SW 1271 (cell line): Measurements from ENCODE around the gene FGFBP1.
A peak's percentile ranks its signal among the peaks of the same experiment; 100 is the strongest.
"Not testable (repeated sequence)": the region's sequence is repeated elsewhere in the genome, so short reads cannot be mapped to it uniquely, and the experiment has no call there.

Experiments used
- DNase-seq, 2 experiments: peaks; one replicate each; lab custom pipeline; 2025; lab: John Stamatoyannopoulos, UW

The FGFBP1 gene

DNA sequence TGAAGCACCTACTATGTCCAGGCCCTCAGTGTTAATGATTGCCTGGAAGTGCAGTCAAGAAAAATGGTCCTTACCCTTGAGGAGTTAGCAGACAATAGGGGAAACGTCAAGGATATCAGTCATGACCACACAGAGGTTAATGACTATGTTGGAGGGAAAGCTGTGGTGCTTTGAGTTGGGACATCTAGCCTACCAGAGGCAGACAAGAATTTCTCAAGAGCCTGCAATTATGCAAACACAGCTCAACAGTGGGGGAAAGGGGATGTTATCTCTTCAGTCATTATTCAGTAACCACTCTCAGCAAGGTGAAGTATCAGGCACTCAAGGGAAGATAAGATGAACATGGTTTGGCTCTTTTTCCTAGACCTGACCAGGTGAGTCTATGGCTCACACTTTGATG is 7.0 kb upstream of the FGFBP1 start:
- no peak for DNase-seq

GRCh38 chr4:15944895-15945294 is 6.4 kb upstream of the FGFBP1 start:
- no peak for DNase-seq

DNA sequence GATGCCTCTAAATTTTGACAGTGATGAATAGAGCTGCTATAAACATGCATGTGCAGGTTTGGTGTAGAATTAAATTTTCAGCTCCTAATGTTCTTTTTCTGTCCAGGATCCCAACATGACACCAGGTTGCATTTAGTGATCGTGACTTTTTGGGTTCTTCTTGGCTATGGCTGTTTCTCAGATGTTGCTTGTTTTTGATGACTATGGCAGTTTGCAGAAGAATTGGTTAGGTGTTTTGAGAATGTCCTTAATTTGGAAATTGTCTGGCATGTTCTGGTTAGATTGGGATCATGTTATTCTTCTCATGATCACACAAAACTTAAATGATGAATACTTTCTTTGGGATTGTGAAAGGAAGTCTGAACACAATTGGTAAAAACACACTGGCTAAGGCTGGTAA is 3.7 kb upstream of the FGFBP1 start:
- no peak for DNase-seq

GRCh38 chr4:15938182-15938581 is 358 bp downstream of the FGFBP1 start:
- DNase-seq, result no peak

DNA sequence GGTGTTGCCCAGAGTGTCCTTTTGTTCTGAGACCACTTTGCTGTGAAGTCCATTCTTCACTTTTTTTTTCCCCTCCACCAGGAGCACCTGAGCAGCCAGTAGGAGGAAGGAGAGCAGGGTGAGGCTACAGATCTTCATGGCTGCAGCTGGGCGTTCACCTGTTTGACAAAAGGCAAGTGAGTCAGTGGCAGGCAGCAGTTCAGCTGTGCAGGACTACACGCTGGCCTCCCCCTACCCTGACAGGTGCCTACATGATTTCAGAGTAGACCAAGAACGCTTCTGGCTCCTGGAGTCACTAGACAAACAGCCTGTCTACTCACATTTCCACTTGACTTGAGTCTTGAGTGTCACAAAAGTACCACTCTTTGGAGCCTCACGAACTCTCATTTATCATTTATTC is 2.0 kb downstream of the FGFBP1 start:
- DNase-seq, result no peak

- no peak for DNase-seq
These were observed 2.8 kb downstream of the FGFBP1 start for GRCh38 chr4:15935504-15936402.

DNA sequence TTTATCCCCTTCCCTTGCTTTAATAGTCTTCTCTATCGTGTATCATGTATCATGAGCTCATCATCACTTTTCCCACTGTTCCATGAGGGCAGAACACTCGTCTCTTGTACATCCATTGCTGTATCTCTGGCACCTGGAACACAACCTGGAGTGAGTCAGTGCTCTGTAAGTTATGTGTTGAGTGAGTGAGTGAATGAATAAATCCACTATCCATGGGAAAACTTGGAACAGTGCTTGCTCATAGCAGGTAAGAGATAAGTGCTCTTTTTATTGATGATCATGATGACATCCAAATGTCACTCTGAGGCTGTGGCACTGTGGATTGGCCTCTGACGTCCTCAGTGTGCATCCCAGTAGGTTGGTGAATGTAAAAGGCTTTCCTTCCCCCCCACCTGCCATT is 4.3 kb downstream of the FGFBP1 start:
- DNase-seq, result no peak

DNA sequence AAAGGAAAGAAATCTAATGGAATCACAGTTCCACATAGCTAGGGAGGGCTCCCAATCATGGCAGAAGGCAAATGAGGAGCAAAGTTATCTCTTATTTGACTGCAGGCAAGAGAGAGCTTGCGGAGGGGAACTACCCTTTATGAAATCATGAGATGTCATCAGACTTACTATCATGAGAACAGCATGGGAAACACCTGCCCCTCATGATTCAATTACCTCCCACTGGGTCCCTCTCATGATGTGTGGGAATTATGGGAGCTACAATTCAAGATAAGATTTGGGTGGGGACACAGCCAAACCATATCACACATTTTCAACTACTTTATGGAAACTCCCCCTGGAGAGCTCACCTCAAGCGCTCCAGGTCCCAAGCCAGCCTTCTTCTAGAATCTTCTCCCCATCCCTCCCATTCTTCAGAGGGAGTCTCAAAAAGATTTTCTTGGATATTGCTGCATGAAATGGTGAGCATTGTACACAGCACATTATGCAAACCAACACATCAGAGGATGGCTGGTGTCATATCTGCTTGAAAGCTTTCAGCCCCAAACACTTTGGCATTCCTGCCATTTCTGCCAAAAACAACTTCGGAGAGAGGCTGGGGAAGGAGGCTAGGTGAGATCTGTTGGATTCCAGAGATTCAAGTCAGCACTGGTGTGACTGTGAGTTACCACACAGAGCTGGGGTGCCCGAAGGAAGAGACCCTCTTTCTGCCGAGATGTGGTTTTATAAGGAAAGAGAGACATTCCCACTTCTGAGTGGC is 6.9 kb downstream of the FGFBP1 start:
- no peak for DNase-seq

DNA sequence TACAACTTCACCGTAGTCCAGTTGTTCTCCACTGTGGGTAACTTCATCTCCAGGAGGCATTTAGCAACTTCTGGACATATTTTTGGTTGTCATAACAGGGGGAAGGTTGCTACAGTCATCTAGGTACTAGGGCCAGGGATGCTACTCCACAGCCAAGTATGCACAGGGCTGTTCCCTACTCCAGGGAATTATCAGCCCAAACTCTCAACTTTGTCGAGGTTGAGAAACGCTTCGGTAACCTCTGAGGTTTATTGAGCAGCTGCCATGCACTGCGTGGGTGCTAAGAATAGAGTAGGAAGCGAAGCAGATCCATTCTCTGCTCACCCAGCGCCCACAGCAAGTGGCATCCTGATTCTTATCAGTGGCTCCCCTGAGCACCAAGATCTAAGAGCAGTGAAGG is 8.2 kb downstream of the FGFBP1 start:
- DNase-seq, result no peak

GRCh38 chr4:15929540-15929939 is 9.0 kb downstream of the FGFBP1 start:
- no peak for DNase-seq

DNA sequence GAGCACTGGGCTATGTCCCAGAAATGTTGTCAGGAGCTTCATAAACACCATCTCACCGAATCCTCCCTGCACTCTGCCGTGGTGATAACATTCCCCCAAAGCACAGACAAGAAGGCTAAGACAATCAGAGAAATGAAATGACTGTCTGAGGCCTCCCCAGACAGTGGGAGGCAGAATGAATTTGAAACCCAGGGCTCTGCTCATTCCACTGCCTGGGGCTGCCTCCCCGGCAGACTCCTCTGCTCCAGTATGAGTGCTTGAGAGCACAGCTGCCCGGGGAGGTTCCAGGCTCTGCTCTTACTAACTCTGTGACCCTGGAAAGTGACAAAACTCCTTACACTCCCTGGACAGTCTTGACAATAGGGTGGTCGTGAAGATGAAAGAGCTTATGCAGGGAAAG is 9.7 kb downstream of the FGFBP1 start:
- no peak for DNase-seq

DNA sequence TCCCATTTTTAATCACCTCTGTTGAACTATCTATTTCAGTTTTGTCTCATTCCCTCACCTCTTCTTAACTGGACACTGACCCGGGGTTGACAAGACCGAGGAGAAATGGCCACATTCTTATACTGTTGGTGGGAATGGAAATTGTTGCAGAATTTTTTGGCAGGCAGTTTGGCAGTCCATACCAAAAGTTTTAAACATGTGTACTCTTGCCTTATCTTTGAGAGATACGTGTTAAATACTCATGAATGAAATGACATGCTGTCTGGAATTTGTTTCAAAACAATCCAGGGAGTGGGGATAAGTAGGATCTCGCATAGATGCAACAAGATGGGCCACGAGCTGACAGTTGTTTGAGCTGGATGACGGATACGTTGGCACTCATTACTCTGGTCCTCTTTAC is 12.1 kb downstream of the FGFBP1 start:
- DNase-seq, result no peak

DNA sequence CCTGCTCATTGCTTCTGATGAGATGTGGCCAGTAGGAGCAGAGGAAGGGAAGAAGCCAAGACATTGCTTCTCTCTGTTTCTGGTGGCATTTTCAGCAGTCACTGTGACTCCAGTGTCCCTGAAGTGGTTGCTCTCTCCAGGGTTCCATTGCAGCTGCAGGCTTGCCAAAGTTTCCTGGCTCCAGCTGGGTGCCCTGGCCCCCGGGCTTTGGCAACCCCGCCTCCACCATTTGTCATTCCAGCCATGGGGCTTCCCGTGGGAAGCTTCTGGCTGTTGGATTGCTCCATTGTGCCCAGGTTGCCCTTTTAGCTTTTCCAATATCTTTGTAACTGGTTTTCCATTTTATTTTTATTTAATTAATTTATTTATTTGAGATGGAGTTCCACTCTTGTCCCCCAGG is 12.7 kb downstream of the FGFBP1 start:
- DNase-seq, result no peak

GRCh38 chr4:15921592-15921932 is 17.0 kb downstream of the FGFBP1 start:
- DNase-seq, result no peak

GRCh38 chr4:15920723-15921591 is 17.6 kb downstream of the FGFBP1 start:
- DNase-seq, result peak; percentile 63 to 86

DNA sequence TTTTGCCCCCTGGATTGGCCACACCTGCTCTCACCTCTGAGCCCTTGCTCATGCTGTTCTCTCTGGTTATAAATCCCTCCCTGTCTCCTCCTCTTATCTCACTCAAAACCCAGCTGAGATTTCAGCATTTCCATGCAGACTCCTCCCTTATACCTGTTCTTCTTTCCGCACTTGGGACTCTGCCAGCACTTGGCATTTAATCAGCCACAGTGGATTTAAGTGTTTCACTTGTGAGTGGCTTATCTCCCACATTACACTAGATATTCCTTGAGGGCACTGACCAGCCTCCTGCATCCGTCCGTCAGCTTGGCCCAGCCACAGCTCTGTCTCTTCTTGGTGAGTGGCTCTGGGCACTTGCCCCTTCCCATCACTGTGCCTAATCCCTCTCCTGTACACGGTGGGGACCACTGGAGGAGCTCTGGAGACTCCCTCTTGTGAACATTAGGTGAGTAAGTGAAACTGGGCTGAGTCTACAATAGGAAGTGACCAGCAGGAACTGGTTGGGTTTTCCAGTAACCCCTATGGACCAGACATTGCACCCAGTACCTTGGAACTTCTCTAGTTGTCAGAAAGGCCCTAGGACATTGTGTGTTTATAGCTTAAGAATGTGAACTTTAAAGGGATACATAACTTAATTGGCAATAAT is 19.9 kb downstream of the FGFBP1 start:
- DNase-seq, result no peak

GRCh38 chr4:15917297-15917696 is 21.2 kb downstream of the FGFBP1 start:
- DNase-seq, result no peak

GRCh38 chr4:15916358-15916757 is 22.2 kb downstream of the FGFBP1 start:
- DNase-seq, result not testable (repeated sequence)

DNA sequence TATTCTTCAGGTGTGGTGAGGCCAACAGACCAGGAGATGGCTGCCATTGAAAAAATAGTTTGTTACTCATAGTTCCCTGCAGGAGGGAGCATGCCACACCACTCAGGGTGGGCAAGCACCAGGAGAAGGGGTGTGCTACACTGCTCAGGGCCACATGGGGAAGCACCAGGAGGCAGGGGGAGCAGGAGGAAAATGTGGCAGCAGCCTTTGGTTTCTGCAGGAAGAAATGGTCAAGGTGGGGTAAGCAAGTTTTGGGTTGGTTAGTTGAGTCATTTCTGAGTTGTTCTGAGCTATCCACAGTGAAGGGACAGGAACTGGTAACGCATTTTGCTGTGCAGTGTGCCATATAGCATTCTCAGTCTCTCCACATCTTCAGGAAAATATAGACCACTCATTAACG is 23.8 kb downstream of the FGFBP1 start:
- no peak for DNase-seq

DNA sequence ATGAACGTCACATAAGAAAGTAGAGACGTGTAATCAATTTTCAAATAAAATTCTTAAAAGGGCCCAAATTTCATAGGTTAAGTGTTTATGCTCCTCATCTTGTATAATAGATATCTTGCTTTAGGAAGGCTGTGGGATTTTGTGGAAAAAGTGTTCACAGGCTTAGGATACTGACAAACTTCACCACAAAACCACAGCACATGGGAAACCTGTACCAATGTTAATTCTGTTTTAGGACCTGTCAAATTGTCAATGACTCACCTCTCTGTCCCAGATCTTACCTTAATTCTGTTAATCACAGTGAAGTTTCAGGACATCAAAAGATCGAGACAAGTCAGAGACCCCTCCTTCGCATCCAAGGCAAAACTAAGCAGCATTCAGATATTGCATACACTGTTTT is 24.2 kb downstream of the FGFBP1 start:
- no peak for DNase-seq

GRCh38 chr4:15913631-15913970 is 24.9 kb downstream of the FGFBP1 start:
- peak; percentile 75 to 95 for DNase-seq
